Measurements from ENCODE around the gene NOP53.
"Not testable (repeated sequence)": the region's sequence is repeated elsewhere in the genome, so short reads cannot be mapped to it uniquely, and the experiment has no call there.

The NOP53 gene

GRCh38 chr19:47730521-47730889, 14.8 kb upstream of the NOP53 start:
- TF ChIP-seq, protein P1, sequence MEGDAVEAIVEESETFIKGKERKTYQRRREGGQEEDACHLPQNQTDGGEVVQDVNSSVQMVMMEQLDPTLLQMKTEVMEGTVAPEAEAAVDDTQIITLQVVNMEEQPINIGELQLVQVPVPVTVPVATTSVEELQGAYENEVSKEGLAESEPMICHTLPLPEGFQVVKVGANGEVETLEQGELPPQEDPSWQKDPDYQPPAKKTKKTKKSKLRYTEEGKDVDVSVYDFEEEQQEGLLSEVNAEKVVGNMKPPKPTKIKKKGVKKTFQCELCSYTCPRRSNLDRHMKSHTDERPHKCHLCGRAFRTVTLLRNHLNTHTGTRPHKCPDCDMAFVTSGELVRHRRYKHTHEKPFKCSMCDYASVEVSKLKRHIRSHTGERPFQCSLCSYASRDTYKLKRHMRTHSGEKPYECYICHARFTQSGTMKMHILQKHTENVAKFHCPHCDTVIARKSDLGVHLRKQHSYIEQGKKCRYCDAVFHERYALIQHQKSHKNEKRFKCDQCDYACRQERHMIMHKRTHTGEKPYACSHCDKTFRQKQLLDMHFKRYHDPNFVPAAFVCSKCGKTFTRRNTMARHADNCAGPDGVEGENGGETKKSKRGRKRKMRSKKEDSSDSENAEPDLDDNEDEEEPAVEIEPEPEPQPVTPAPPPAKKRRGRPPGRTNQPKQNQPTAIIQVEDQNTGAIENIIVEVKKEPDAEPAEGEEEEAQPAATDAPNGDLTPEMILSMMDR (IDR thresholded peaks at IDR 0.05) = no peak
- no peak for DNase-seq (ENCODE audit: low spot score)
- H3K27ac ChIP-seq = peak overlapping the region; percentile 83 to 92

GRCh38 chr19:47730910-47731309, 14.4 kb upstream of the NOP53 start:
- TF ChIP-seq, protein P1 (IDR thresholded peaks at IDR 0.05) = no peak
- Histone ChIP-seq H3K27ac (peak overlapping the region in 1 of 2 donors; percentile 92), H3K4me3 (no peak overlapping the region)
- DNase-seq (ENCODE audit: low spot score) = no peak

More at GRCh38 chr19:47730521-47730889, 14.8 kb upstream of the NOP53 start:
- peak overlapping the region; percentile 61 for H3K4me3 ChIP-seq

GRCh38 chr19:47735131-47735530, 10.2 kb upstream of the NOP53 start:
- TF ChIP-seq, protein P1 (IDR thresholded peaks at IDR 0.05) = no peak
- no peak for DNase-seq (ENCODE audit: low spot score)
- H3K4me3 ChIP-seq = no peak overlapping the region
- H3K27ac ChIP-seq = no peak overlapping the region

- Histone ChIP-seq H3K27ac (peak overlapping the region; percentile 90 to 97), H3K4me3 (no peak overlapping the region)
- TF ChIP-seq, protein P1 (IDR thresholded peaks at IDR 0.05) = no peak
- no peak for DNase-seq (ENCODE audit: low spot score)
Measured at GRCh38 chr19:47740866-47741519, 4.4 kb upstream of the NOP53 start.

- DNase-seq (ENCODE audit: low spot score) = no peak
- TF ChIP-seq, protein P1 (IDR thresholded peaks at IDR 0.05) = no peak
Measured at GRCh38 chr19:47741544-47742140, 3.7 kb upstream of the NOP53 start.

GRCh38 chr19:47742634-47743033, 2.7 kb upstream of the NOP53 start:
- TF ChIP-seq, protein P1 (IDR thresholded peaks at IDR 0.05) = no peak
- H3K27ac ChIP-seq = peak overlapping the region; percentile 90 to 97
- DNase-seq (ENCODE audit: low spot score) = no peak
- H3K4me3 ChIP-seq = peak overlapping the region; percentile 69

More at GRCh38 chr19:47741544-47742140, 3.7 kb upstream of the NOP53 start:
- no peak overlapping the region for H3K4me3 ChIP-seq
- H3K27ac ChIP-seq = peak overlapping the region; percentile 90 to 97

- DNase-seq (ENCODE audit: low spot score) = not testable (repeated sequence)
- Histone ChIP-seq H3K4me3 (peak overlapping the region; percentile 79), H3K27ac (peak overlapping the region in 1 of 2 donors; percentile 78)
Measured at GRCh38 chr19:47746129-47746528, 783 bp downstream of the NOP53 start.
